Retinal pigment epithelial cell (primary cell): Measurements from ENCODE around the gene YARS2.

ENCODE experiments used
- DNase-seq: peaks from one replicate; pipeline ENCODE4 v3.0.0-alpha.2; 2010; ENCODE audit warnings: low read depth
- H3K4me3 ChIP-seq: 2 replicates; pipeline ENCODE4 v1.5.1; 2011; ENCODE audit warnings: mild to moderate bottlenecking, low read length, control low read depth, moderate library complexity
- TF ChIP-seq, protein P1 (sequence below): conservative IDR thresholded peaks from 2 replicates; pipeline ENCODE4 v1.5.1; 2011; ENCODE audit warnings: low read depth, low read length, control low read depth, inconsistent platforms

Gene YARS2

DNA sequence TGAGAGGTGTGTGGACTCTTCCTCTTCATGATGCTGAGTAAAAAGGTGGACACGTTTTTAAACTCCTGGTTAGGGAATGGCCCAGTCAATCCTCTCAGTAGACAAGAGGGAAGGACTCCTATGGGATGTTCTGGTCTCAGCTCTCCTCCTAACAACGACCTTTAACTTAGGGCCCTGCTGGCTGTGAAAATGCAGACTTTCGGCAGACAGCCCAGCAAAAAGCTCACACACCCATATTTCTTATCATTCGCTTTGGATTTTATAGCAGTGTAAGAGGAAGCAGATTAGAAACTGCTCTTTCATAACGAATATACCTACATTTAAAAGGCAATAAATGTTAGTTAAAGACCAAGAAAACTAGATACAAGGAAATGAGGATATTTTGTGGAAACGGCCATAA is 18.0 kb upstream of the YARS2 start:
- TF ChIP-seq, protein P1, sequence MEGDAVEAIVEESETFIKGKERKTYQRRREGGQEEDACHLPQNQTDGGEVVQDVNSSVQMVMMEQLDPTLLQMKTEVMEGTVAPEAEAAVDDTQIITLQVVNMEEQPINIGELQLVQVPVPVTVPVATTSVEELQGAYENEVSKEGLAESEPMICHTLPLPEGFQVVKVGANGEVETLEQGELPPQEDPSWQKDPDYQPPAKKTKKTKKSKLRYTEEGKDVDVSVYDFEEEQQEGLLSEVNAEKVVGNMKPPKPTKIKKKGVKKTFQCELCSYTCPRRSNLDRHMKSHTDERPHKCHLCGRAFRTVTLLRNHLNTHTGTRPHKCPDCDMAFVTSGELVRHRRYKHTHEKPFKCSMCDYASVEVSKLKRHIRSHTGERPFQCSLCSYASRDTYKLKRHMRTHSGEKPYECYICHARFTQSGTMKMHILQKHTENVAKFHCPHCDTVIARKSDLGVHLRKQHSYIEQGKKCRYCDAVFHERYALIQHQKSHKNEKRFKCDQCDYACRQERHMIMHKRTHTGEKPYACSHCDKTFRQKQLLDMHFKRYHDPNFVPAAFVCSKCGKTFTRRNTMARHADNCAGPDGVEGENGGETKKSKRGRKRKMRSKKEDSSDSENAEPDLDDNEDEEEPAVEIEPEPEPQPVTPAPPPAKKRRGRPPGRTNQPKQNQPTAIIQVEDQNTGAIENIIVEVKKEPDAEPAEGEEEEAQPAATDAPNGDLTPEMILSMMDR: no peak
- no peak overlapping the region for H3K4me3 ChIP-seq
- DNase-seq: no peak

DNA sequence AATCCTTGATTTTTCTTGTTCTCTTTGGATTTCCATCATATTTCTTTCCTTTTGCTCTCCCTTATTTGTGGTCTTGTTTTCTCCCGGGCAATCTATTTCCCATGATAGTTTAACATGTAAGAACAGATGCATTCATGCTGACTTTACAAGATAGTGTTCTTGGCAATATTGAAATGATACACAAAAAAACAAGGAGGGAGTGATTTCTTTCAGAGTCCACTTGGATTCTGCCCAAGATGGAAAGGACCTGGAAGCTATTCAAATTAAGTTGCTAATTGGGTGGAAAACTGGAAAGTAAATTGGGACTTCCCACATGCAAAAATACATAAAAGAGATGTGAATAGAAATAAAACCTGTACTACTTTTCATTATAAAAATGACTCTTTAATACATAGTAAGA is 14.4 kb upstream of the YARS2 start:
- no peak for DNase-seq
- no peak overlapping the region for H3K4me3 ChIP-seq
- TF ChIP-seq, protein P1: no peak

DNA sequence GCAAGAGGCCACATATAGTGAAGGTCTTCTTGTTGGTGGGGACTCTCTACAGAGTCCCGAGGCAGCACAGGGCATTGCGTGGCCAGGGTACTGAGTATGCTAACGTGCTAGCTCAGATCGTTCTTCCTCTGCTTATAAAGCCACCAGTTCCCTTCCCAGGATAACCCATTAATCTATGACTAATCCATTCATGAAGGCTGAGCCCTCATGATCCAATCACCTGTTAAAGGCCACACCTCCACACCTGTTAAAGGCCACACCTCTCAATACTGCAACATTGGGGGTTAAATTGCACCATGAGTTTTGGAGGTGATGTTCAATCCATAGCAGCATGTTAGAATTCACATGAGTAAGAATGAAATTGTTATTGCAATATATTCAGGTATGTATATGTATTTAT is 12.8 kb upstream of the YARS2 start:
- DNase-seq: no peak
- TF ChIP-seq, protein P1: no peak
- H3K4me3 ChIP-seq: no peak overlapping the region

DNA sequence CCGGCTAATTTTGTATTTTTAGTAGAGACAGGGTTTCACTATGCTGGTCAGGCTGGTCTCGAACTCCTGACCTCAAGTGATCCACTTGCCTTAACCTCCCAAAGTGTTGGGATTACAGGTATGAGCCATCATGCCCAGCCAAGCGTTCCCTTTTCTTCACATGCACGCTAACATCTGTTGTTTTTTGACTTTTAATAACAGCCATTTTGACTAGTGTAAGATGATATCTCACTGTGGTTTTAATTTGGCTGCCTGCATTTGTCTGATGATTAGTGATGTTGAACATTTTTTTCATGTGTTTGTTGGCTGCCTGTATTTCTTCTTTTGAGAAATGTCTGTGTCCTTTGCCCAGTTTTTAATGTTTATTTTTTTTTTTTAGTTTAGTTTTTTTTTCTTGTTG is 10.2 kb upstream of the YARS2 start:
- H3K4me3 ChIP-seq: no peak overlapping the region
- DNase-seq: no peak
- TF ChIP-seq, protein P1: no peak

DNA sequence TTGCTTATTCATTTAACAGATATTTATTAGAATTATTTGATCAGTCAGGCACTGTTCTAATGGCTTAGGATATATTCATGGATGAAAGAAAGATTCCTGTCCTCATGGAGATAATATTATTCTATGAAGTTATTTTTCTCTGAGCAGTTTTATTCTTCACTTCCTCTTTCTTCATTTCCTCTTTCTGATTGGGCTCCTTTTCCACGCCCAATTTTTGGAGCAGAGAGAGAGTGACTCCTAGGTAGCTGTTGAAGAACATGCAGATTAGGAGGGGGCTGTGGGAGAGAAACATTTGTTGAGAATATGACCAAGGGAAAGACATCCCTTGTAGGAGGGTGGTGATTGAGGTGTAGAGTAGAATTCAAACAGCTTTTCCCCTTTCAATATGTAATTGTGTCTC is 6.0 kb upstream of the YARS2 start:
- H3K4me3 ChIP-seq: no peak overlapping the region
- no peak for DNase-seq
- TF ChIP-seq, protein P1: no peak

DNA sequence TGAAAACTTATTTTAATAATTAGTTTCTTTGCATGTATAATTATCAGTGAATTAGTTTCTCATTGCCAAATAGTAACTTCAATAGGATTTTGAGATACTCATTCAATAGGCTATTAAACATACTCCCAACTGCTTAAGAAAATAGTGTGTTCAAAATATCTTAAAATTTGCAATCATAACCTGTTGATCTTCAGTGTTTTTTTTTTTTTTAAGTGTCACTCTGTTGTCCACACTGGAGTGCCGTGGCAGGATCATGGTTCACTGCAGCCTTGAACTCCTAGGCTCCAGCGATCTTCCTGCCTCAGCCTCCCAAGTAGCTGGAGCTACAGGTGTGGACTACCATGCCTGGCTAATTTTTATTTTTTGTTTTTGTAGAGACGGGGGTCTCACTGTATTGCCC is 1.5 kb upstream of the YARS2 start:
- DNase-seq: no peak
- H3K4me3 ChIP-seq: no peak overlapping the region
- TF ChIP-seq, protein P1: no peak

DNA sequence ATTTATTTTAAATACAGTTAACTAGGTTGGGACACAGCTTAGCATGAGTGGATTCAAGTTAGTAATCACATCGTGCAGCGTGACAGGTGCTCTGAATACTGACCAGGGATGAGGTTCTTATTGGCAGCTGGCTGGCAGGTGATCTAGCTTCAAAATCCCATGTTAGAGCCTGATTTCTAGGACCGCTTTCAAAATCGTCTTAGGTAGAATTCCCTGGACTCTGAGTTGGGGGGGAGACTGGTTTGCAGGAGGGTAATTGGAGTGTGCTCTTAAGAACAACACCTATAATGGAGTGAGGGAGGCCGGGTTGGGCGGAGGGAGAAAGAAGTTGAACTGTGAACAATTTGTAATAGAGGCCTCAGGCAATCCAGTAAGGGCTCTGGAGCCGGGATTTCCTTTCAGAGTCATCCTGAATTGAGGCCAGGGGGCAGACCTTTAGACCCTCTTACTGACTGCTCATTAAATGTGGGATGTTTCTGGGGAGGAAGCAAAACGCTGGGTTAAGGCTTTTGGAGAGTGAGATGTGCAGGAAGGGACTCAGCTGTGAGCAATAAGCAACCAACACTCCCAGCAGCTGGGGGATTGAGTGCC is 874 bp upstream of the YARS2 start:
- no peak overlapping the region for H3K4me3 ChIP-seq
- no peak for DNase-seq
- TF ChIP-seq, protein P1: no peak
